ENCODE measurements around the gene PRR33.

Gene PRR33

DNA sequence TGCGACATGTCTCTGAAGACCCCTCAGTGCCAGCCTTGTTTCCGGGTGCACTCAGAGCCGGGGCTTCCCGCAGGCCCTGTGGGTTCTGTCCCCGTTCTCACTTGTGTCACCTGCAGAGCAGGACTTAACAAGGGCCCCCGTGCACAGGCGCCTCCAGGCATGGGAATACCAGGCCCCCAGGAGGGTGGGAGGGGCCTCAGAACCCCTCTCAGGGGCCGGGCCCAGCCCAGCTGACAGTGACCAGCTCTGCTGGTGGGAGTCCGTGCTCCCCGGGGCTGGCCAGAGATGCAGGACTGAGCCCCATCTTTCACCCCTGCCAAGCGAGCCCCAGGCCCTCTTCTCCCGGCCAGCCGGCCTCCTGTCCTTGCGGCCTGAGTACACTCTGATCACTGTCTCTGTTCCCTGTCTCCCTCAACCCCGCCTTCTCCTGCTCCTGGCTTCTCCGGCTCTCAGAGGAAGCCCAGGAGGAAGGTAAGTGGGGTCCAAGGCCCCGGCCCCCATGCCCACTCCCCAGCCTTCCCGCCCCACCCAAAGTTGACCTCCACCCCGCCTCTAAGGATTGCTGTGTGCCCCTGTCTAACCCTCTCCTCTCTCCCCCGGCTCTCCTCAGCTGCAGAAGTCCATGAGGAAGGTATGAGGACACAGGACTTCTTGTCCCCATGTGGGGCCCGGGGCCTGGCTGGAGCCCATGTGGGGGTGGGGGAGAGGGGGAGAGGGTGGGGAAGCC, 33.1 kb upstream of the PRR33 start:
- Histone ChIP-seq H3K27ac (no peak overlapping the region), H3K27me3 (ENCODE audit: insufficient read depth, low read depth, severe bottlenecking) (peaks cover 80% of the 10 kb centered on the region), H3K9me3 (ENCODE audit: severe bottlenecking) (no peaks in the 10 kb centered on the region), H3K36me3 (no peaks in the 10 kb centered on the region), H3K4me3 (ENCODE audit: low read depth, low read length) (no peak overlapping the region)
- no peak for DNase-seq
- TF ChIP-seq, protein P1, sequence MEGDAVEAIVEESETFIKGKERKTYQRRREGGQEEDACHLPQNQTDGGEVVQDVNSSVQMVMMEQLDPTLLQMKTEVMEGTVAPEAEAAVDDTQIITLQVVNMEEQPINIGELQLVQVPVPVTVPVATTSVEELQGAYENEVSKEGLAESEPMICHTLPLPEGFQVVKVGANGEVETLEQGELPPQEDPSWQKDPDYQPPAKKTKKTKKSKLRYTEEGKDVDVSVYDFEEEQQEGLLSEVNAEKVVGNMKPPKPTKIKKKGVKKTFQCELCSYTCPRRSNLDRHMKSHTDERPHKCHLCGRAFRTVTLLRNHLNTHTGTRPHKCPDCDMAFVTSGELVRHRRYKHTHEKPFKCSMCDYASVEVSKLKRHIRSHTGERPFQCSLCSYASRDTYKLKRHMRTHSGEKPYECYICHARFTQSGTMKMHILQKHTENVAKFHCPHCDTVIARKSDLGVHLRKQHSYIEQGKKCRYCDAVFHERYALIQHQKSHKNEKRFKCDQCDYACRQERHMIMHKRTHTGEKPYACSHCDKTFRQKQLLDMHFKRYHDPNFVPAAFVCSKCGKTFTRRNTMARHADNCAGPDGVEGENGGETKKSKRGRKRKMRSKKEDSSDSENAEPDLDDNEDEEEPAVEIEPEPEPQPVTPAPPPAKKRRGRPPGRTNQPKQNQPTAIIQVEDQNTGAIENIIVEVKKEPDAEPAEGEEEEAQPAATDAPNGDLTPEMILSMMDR (IDR thresholded peaks at IDR 0.05; ENCODE audit: low read depth, low read length): no peak

DNA sequence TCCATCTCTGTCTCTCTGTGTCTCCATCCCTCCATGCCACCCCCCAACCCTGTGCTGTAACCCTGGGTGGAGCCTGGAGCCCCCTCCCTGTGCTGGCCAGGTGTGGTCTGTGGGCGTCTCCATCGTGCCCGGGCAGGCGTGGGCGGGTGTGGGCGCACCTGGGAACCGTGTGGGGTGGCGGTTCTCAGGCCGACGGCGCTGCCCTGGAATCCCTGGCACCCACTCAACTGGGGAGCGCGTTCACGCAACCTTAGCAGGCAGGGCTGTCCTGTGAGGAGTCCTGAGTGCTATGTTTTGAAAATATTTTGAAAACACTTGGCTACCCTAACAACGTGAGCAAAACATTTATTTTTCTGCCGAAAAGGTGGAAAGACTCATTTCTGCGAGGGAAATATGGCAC, 32.5 kb upstream of the PRR33 start:
- no peak for DNase-seq
- no peaks in the 10 kb centered on the region for H3K9me3 ChIP-seq (ENCODE audit: severe bottlenecking)
- TF ChIP-seq, protein P1 (IDR thresholded peaks at IDR 0.05; ENCODE audit: low read depth, low read length): no peak
- no peak overlapping the region for H3K27ac ChIP-seq
- no peak overlapping the region for H3K4me3 ChIP-seq (ENCODE audit: low read depth, low read length)
- peaks cover 80% of the 10 kb centered on the region for H3K27me3 ChIP-seq (ENCODE audit: insufficient read depth, low read depth, severe bottlenecking)
- no peaks in the 10 kb centered on the region for H3K36me3 ChIP-seq

DNA sequence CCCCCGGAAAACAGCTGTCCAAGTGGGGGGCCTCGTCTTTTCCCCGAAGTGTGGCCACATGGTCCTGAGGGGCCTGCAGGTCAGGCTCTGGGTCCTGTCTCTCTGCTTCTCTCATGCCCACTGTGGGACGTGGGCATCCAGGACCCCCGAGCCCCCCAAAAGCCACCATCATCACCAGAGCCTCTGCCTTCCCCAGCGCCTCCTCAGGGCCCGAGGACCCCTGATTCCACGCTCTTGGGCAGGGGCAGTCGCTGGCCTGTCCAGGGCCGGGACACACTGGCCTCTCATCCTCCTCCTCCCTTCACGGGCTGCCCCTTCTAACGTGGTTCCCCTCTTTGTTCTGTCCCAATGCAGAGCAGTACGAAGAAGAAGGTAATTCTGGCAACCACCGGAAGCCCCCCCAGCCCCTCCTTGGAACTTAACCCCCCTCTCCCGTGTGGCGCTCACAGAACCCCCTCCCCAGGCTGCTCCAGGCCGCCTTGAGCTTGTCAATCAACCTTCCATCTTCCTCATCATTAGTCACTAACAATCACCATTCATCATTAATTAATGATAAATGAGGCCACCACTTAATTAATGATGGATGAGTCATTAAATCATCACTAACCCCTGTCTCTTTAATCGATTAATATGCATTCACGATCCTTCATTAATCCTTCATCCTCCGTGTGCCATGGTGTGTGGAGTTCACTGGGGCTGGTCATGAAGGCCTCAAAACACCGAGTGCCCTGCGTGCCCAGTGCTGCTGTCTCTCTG, 31.7 kb upstream of the PRR33 start:
- DNase-seq: no peak
- Histone ChIP-seq H3K27ac (no peak overlapping the region), H3K4me3 (ENCODE audit: low read depth, low read length) (no peak overlapping the region), H3K27me3 (ENCODE audit: insufficient read depth, low read depth, severe bottlenecking) (peaks cover 80% of the 10 kb centered on the region), H3K36me3 (no peaks in the 10 kb centered on the region), H3K9me3 (ENCODE audit: severe bottlenecking) (no peaks in the 10 kb centered on the region)
- TF ChIP-seq, protein P1 (IDR thresholded peaks at IDR 0.05; ENCODE audit: low read depth, low read length): no peak

DNA sequence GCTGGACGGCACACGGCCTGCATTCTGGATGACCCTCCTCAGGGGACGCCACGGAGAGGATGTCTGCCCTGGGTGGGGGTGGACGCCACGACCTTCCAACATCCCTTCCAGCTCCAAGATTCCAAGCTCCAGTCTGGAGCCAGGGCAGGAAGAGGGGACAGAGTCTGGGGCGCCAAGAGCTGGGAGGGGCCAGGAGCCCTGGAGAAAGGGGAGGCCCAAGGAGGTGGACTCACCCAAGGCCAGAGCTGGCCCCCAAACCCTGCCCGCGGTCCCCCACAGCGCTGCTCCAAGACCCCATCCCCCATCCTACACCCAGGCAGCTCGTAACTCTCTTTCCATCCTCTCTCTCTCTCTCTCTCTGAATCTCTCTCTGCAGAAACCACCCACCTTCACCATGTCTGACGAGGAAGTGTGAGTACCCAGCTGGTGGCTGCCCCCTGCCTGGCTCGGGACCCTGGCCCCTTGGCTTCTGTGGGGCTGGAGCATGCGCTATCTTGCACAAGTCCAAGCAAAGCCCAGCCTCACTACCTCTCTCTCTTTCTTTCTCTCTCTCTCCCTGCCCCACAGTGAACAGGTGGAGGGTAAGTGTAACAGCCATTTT, 30.9 kb upstream of the PRR33 start:
- TF ChIP-seq, protein P1 (IDR thresholded peaks at IDR 0.05; ENCODE audit: low read depth, low read length): no peak
- Histone ChIP-seq H3K36me3 (no peaks in the 10 kb centered on the region), H3K27ac (no peak overlapping the region), H3K27me3 (ENCODE audit: insufficient read depth, low read depth, severe bottlenecking) (peaks cover 80% of the 10 kb centered on the region), H3K4me3 (ENCODE audit: low read depth, low read length) (no peak overlapping the region), H3K9me3 (ENCODE audit: severe bottlenecking) (no peaks in the 10 kb centered on the region)
- DNase-seq: no peak

DNA sequence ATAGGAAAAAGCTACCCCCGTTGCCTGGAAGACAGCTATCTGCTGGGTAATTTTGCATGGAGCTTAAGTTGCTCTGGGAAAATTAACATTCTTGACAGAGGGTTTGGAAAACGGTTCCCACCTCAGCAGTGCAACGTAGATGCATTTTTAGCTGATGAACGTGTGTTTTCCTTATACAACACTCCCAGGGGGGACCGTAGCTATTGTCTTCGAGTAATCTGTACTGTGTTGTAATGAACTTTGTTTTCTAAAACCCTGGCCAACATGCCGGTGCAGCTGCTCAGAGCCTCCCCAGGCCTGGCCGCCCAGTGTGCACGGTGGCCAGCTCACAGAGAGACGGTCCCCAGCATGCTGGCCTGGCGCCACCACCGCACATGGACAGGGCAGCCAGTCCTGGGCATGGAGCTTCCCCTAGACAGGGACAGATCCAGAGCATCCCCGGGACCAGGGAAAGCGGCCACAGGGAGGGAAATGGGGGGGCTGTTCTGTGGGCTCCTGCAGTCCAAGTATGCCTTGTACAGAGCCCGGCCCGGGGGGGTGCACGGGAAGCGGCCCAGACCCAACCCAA, 30.0 kb upstream of the PRR33 start:
- no peak for DNase-seq
- Histone ChIP-seq H3K27me3 (ENCODE audit: insufficient read depth, low read depth, severe bottlenecking) (peaks cover 80% of the 10 kb centered on the region), H3K36me3 (no peaks in the 10 kb centered on the region), H3K9me3 (ENCODE audit: severe bottlenecking) (no peaks in the 10 kb centered on the region), H3K4me3 (ENCODE audit: low read depth, low read length) (no peak overlapping the region), H3K27ac (no peak overlapping the region)
- TF ChIP-seq, protein P1 (IDR thresholded peaks at IDR 0.05; ENCODE audit: low read depth, low read length): no peak

Measured in WERI-Rb-1 (cell line).